ENCODE measurements around the gene PRM2. TPM values are rescaled to one million over a fixed set of nuclear protein-coding genes. Genes with fewer than 3 reads are reported as not detected.

PRM2 gene
- total RNA-seq, 1 donor from 2014 or later = not detected

DNA sequence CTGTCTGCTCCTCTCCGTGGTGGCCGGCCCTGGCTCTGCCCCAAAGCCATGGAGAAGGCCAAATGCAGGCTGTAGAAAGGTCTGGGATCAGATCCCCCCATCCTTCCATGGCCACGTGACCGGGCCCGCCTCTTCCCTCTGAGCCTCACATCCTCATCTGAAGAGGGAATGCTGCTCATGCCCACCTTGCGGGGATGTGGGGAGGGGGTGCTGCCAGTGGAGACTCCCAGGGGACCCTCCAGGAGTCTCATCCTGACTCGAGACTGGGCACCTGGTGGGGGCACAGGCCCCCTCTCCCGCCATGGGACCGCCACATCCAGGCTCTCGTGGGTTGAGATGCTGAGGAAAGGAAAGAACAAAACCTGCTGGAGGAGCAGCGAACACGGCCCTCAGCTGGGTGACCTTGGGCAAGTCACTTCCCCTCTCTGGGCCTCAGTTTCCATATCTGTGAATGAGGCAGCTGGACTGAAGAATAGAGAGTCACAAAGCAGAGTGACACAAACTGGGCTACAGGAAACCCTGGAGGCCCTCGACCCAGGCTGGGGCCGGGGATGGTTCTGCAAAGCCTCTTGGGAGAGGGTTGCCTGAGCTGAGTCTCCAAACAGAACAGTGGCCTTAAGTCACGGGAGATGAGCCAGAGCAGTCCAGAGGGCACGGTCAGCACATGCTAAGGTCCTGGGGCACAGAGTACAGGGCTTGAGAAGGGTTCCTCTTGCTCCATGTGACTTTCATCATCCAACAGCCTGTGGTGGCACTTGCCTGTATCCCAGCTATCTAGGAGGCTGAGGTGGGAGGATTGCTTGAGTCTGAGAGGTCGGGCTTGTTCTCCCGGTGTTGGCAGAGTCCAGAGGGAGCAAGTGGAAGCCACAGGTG, 50.4 kb downstream of the PRM2 start:
- no peak for DNase-seq

Small RNAs within 50 kb of the gene (small RNA-seq; reads per million reads assigned to genes)
- gene MIR548H2 (ENCODE audit: low replicate concordance) (not detected), gene RF00019 (ENCODE audit: low replicate concordance) (not detected), gene RF00554 (ENCODE audit: low replicate concordance) (not detected)

Other genes starting within 250 kb of the PRM2 start
- gene SOCS1, start 20.3 kb downstream of the PRM2 start, total RNA-seq = 7.2 TPM
- gene TNP2, start 7.2 kb downstream of the PRM2 start, total RNA-seq = not detected
- gene PRM3, start 2.9 kb downstream of the PRM2 start, total RNA-seq = not detected
- gene PRM1, start 4.8 kb upstream of the PRM2 start, total RNA-seq = not detected
- gene RMI2, start 69.0 kb upstream of the PRM2 start, total RNA-seq = 8.7 TPM